GM21619 (cell line): ENCODE measurements around the gene KRR1.
"Not testable (repeated sequence)": the region's sequence is repeated elsewhere in the genome, so short reads cannot be mapped to it uniquely, and the experiment has no call there.

Experiments used
- ATAC-seq: cut with Tn5 transposase; IDR thresholded peaks from one replicate; pipeline ENCODE4 v1.9.1; 2021; ENCODE audit not compliant: unreplicated experiment

KRR1 gene

DNA sequence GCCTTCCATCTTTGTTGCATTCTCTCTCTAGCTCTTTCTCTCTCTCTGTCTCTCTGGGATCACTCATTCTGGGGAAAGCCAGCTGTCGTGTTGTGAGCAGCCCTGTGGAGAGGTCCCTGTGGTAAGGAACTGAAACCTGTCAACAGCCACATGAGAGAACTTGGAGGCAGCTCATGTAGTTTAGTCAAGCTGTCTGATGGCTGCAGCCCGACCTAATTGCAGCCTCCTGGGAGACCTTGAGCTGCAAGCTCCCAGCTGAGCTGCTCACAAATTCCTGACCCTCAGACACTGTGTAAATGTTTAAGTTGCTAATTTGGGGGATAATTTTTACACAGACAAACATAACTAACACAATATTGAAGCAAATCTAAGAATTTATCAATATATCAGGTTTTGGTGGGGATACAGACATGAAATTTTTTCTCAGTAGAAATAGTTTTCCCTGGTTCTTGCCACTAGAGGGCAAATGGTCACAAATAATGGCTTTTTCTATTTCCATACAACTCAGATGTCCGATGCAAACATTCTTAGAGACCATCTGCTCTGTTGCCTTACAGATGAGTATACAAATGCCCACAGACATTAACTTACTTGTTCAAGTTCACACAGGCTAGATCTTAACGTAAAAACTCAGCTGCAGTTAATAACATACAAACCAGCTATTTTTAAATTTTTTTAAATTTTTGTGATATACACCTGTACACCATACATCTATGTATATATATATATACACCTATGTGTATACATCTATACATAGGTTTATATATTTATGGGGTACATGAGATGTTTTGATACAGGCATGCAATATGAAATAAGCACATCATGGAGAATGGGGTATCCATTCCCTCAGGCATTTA lies 15.5 kb upstream of the KRR1 start:
- peak; percentile 97 for ATAC-seq

DNA sequence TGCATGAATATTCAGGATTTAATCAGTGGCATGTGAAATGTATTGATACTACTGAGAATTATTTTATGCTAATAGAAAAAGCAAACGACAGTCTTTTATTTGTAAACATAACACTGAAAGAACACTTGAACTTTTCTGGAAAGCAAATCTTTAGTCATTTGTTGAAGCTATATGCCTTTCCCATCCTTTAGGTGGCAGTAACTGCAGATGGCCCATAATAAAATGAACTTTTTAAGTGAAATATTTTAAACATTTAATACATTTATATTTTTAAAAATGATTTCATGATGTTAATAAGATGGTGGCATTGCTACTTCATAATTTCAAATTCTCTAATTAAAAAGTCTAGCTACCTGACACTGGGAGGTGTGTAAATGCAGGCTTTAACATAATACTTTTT lies 13.9 kb upstream of the KRR1 start:
- ATAC-seq = no peak

DNA sequence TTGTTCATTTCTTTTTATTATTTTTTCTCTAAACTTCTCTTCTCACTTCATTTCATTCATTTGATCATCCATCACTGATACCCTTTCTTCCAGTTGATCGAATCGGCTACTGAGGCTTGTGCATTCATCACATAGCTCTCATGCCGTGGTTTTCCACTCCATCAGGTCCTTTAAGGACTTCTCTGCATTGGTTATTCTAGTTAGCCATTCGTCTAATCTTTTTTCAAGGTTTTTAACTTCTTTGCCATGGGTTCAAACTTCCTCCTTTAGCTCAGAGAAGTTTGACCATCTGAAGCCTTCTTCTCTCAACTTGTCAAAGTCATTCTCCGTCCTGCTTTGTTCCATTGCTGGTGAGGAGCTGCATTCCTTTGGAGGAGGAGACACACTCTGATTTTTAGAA lies 10.7 kb upstream of the KRR1 start:
- not testable (repeated sequence) for ATAC-seq

DNA sequence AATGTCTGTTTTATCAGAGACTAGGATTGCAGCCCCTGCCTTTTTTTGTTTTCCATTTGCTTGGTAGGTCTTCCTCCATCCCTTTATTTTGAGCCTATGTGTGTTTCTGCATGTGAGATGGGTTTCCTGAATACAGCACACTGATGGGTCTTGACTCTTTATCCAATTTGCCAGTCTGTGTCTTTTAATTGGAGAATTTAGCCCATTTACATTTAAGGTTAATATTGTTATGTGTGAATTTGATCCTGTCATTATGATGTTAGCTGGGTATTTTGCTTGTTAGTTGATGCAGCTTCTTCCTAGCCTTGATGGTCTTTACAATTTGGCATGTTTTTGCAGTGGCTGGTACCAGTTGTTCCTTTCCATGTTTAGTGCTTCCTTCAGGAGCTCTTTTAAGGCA lies 9.8 kb upstream of the KRR1 start:
- ATAC-seq = not testable (repeated sequence)

DNA sequence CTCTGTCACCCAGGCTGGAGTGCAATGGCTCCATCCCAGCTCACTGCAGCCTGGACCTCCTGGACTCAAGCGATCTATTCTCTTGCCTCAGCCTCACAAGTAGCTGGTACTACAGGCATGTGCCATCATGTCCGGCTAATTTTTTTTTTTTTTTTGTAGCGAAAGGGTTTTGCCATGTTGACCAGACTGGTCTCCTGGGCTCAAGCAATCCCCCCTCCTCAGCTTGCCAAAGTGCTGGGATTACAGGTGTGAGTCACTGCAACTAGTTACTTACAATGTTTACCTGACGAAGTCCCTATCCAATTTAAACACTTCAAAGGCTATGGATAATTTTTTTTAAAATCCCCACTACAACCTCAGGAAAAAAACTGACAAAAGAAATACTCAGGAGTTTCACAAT lies 1.8 kb downstream of the KRR1 start:
- no peak for ATAC-seq

DNA sequence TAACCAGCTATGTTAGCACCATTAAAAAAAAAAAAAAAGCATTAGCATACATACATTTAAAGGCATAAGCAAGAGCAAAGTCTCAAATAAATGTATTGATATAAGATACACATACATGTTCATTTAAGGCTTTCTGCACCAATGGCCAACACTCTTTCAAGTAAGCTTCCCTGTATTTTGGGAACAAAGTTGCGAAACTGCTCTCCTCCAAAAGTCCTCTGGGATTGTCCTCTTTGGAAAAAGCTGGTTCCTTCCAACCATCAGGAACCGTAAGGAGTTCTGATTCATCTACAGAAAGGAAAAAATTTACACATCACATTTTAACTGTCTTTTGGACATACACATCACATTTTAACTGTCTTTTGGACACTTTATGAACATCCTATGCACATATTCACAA lies 3.2 kb downstream of the KRR1 start:
- no peak for ATAC-seq

DNA sequence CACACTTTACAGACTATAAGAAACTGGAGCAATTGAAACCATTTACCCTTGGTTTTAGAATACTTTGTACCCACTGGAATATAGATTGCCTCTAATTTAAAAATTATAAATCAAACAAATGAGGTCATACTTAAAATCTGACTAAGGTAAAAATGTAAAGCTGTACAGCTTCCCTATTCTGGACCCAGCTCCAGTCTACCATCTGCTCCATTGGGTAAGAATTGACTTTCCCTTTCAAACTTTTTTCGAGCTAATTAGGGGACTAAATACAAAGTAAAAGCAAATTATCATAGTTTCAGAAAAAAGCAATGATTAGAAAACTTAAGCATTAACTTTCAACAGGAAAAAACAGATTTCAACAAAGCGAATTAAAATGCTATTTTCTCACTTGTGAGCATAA lies 4.3 kb downstream of the KRR1 start:
- no peak for ATAC-seq

DNA sequence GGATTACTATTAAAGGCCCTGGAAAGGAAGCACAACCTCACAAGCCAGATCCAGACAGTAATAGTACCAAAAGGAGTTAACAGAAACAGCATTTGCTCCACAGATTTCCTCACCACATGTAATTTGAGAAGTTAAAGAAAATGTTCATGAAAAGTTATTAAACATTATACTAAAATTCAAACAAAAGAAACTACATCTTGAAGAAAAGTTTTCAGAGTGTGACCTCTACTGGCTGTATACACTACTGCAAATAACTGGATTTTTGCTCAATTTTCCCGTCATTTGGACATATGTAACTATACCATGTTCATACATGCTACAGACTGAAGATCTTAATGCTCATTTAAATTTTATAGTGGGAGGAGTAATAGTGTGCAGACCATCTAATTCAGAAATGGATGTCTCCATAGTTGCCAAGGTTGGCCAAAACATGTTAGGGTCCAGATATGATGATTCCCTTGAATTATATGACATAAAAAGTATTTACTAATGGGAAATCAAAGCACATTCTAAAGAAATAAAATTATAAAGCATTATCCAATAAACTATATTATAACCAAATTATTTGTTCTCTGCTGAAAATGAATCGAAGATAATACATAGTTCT lies 5.6 kb downstream of the KRR1 start:
- ATAC-seq = no peak

DNA sequence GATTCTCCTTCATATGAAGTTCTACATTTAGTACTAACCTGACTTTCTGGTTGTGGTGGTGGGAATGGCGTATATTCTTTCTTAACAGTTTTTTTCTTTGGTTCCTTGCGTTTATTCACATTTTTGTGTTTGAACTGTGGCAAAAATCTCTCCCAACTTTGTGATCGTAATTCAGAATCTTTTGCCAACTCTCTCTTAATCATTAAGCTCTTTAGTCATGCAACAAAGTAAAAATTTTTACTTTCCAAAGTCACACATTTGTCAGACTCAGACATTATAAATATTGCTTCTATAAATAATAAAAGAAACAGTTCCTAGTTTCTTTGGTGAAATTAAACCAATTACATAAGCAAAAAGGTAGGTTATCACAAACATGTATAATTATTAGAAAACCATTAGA lies 7.5 kb downstream of the KRR1 start:
- ATAC-seq = no peak

DNA sequence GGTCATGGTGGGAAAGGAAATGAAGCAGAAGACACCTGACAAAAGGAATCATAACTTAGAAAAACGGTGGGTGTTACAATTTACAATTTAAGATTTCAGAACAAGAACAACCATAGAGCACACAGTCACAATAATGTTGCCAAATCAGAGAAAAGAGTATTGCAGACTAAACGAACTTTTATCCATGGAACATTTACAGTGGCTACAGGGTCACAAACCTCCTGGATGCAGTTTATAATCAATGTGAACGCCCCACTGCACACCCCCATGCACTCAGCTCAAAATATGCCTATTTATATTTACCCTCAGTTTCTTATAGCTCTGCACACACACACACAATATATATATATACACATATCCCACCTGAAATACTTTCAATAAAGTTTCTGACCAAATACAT lies 8.0 kb downstream of the KRR1 start:
- ATAC-seq = no peak

DNA sequence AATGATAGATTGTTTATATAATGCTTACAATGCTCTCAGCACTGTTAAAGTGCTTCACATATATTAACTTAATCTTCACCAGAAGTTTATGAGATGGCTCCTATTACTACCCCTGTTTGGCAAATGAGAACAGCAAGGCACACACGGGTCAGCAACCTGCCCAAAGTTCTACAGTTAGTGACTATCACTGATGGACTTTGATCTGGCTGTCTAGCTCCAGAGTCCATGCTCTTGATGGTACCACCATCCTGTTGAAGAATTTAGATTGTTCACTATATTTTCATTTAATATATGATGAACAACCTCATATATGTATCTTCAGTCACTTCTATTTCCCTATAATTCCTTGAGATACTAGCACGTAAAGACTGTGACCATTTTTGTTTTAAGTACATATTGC lies 20.2 kb downstream of the KRR1 start:
- no peak for ATAC-seq

DNA sequence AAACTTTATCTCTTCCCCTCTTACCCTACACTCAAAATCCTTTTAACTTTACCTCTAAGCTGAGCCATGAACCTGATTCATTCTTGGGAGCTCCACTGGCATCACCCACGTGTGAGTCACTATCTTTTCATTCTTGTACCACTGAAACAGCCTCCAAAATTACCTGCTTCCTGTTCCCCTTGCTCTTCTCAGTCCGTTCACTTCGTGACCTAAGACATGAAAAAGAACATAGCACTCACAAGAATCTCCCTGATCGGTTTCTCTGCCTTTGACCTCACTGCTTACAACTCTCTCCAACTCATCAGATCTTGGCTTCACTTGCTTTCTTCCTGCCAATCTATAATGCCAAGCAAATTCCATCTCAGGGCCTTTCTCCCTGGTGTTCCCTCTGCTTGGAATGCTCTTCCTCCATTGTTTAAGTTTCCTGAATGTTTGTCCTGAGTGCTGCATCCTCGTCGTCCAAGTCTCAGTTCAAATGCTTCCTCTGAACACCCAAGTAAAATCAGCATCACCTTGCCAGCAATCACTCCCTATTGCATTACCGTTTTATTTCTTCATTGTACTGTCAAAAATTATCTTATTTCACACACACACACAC lies 21.7 kb downstream of the KRR1 start:
- ATAC-seq = peak; percentile 41

DNA sequence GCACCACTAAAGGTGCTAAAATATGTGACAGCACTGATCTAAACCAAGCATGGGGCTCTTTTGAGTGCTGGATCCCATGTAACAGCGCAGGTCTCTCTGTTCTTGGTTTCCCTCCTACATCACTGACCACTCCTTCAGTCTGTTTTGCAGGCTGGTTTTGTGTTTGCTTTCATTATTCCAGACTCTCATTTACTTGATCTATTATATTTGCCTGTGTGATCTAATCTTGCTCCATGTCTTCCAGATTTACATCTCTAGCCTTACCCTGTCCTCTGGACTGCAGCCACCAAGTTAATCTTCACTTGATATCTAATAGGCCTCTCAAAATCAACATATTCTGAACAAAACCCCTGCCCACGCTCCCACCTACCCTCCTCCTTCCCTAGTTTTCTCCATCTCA lies 22.2 kb downstream of the KRR1 start:
- no peak for ATAC-seq

DNA sequence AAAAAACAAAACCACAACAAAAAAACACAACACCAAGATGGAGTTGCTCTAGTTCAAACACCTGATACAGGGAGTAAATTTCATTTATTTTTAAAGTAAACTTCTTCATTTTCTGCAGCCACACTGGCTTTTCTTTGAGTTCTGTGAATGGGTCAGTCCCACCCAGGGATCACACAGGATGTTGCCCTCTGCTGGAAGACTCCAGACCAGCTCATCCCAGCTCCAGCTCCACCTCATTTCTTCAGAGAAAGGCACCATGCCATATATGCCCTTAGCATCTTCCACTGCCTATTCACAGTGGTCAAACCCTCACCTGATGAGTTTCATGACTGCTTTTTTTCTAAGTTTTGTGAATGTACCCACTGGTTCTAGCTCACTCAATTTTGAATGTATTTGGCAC lies 22.9 kb downstream of the KRR1 start:
- peak; percentile 52 for ATAC-seq

DNA sequence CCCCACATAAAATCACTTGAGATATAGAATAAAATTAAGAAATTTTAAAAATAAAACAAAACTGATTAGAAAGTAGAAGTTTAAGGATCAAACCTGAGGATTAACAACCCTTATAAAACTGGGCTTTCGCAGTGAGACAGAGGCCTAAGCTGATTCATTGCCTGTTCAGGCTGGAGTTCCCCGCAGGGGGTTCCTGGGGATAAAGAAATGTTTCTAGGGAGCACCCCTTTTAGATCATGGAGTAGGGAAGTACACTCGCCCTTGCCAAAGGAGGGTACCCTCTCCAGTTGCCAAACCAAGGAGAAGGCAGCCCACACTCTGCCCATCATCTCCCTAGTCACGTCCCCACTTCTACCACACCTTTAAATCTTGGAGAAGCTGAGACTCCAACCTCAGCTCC lies 24.1 kb downstream of the KRR1 start:
- ATAC-seq = no peak

DNA sequence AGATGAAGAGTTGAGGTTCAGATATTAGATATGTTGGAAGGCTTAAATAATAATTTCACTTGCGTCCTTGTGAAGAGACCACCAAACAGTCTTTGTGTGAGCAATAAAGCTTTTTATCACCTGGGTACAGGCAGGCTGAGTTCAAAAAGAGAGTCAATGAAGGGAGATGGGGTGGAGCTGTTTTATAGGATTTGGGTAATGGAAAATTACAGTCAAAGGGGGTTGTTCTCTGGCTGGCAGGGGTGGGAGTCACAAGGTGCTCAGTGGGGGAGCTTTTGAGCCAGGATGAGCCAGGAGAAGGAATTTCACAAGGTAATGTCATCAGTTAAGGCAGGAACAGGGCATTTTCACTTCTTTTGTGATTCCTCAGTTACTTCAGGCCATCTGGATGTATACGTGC lies 27.0 kb downstream of the KRR1 start:
- ATAC-seq = not testable (repeated sequence)

DNA sequence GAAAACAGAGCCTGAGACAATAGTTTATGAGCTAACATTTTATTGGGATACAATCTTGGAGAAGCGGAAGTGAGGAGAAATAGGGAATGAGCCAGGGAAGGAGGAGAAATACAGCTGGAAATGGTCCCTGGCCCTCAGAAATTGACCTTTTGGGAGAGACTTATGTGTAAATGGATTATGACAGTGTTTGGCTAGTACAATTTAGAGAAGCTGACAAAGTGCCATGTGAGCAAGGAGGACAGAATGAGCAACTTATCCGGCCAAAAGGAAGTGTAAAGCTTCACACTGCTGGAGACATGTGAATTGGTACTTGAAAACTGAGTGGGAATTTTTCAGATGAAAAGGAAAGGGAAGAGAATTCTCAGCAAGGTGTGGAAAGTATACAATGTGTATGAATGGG lies 28.0 kb downstream of the KRR1 start:
- no peak for ATAC-seq

DNA sequence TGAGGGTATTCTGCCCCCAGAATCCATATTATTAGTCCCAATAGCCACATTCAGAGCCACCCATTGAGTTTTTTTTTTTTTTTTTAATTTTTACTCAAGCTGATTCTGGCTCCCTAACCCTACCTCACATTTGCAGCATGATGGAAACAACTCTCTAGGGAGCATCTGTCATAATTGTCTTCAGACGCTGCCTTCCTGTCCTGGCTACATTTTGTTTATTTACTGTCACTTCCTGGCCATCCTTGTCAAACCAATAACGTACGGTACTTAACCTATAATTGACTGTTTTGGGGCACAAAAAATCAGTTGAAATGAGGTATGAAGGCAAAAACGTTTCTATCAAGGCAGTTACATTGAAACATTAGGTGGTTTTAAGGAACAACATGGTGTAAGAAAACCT lies 28.8 kb downstream of the KRR1 start:
- ATAC-seq = peak; percentile 20

DNA sequence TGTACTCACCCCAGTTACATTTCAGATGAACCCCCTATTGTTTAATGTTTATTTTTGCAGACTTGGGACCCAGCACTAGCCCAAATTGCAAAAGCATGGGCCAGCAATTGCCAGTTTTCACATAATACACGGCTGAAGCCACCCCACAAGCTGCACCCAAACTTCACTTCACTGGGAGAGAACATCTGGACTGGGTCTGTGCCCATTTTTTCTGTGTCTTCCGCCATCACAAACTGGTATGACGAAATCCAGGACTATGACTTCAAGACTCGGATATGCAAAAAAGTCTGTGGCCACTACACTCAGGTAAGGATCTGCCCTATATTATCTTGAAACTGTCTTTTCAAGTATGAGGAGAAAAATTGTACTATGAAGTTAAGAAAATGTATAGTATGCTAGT lies 29.6 kb downstream of the KRR1 start:
- ATAC-seq = no peak

DNA sequence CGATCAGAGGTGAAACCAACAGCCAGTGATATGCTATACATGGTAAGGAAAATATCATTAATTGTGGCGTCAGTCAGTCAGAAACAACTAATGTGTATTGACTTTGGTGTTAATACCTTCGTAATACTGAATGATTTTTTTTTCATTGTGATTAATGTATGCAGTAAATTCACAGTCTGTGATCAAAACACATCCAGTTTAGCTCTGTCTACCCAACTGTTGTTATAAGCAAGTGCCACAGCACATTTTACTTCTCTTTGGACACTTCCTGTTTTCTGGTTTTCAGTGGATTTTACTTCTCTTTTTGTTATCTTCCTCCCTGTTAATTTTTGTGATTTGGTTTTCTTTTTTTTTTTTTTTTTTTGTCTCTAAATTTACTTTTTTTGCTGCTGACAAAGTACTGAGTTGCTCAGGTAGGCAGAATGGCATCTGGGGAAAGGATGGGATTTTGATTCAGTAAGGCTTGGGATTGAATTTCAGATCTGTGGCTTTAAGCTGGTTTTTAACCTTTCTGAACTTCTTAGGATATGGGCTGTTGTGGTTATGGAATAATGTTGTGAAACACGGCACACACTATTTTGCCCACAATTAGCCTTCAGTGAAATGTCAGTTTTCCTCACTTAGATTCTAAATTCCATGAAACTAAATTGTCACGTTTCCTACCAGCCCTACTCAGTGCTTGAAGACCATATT lies 30.2 kb downstream of the KRR1 start:
- peak; percentile 4 for ATAC-seq

DNA sequence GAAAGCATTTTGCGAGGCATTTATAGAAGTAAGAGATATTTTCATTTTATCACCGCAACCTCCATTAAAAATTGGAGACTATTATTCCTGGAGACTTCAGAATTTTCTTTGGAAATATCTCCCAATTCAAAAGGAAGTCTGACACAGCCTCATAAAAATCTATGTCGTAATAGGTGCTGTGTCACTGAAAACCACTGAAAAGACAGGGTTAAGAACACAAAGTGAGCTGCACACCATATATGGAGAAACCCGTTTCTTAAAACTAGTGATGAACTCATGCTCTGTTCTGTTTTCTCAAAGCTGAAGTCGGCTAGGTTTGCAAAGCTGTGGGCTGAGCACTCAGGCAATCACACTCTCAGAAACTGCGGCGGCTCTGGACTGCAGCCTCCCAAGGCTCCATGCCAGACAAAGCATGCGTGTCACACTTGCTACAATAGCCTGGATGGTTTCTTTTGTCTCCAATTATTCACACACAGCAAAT lies 30.9 kb downstream of the KRR1 start, which contains the start of gene GLIPR1:
Gene GLIPR1 (plus strand): TSS at position 287 of the 481 bp plus-strand sequence. CDS start 126 bp downstream, at position 413.
- peak; percentile 85 for ATAC-seq
